ENCODE measurements around the gene ACSS3. TPM values are rescaled to one million over a fixed set of nuclear protein-coding genes. Genes with fewer than 3 reads are reported as not detected.
"Not testable (repeated sequence)": the region's sequence is repeated elsewhere in the genome, so short reads cannot be mapped to it uniquely, and the experiment has no call there.

The ACSS3 gene
- 1 to 10 TPM in 2 of 3 donors, under 1 TPM in 1; 0.69 to 6.4 (median 1.9) TPM for total RNA-seq
- long read RNA-seq, donor 1, full-length matches to known transcripts, result 1 of 2 reads
- long read RNA-seq, donor 1, partial matches to known transcripts, result 0 of 2 reads
- long read RNA-seq, donor 1, other reads (novel, unspliced or antisense), result 1 of 2 reads
- long read RNA-seq, donor 2, full-length matches to known transcripts, result 2 of 2 reads
- long read RNA-seq, donor 2, partial matches to known transcripts, result 0 of 2 reads
- long read RNA-seq, donor 2, other reads (novel, unspliced or antisense), result 0 of 2 reads

GRCh38 chr12:81077686-81078441 is at the start of gene ACSS3:
Gene ACSS3, plus strand, starts transcription at chr12:81078079. Its CDS starts 42 bp downstream, at chr12:81078121.
- DNase-seq, result peak in 1 of 3 donors; percentile 4

GRCh38 chr12:81034926-81035325 is 43.0 kb upstream of the ACSS3 start:
- Histone ChIP-seq H3K36me3 (ENCODE audit: low read depth) (no peaks in the 10 kb centered on the region), H3K4me1 (ENCODE audit: low read depth) (no peaks in the 10 kb centered on the region), H3K4me3 (no peak overlapping the region), H3K9me3 (no peaks in the 10 kb centered on the region)
- TF ChIP-seq CTCF (IDR thresholded peaks at IDR 0.05), result no peak
- no peak for DNase-seq
- intact Hi-C loops (cut with DNase I, micrococcal nuclease), result no loop called here
- ATAC-seq, result no peak

More at GRCh38 chr12:81077686-81078441, at the start of gene ACSS3:
- intact Hi-C loops (cut with DNase I, micrococcal nuclease), result no loop called here
- H3K4me3 ChIP-seq, result peak within 1 kb of the TSS; percentile 17
- ATAC-seq, result peak; percentile 37
- no peaks in the 10 kb centered on the region for H3K36me3 ChIP-seq (ENCODE audit: low read depth)
- TF ChIP-seq CTCF (IDR thresholded peaks at IDR 0.05), result no peak
- H3K4me1 ChIP-seq (ENCODE audit: low read depth), result no peaks in the 10 kb centered on the region
- H3K9me3 ChIP-seq, result no peaks in the 10 kb centered on the region

GRCh38 chr12:81039231-81039630 is 38.6 kb upstream of the ACSS3 start:
- ATAC-seq (no peak), DNase-seq (no peak)
- no peaks in the 10 kb centered on the region for H3K4me1 ChIP-seq (ENCODE audit: low read depth)
- H3K9me3 ChIP-seq, result no peaks in the 10 kb centered on the region
- H3K4me3 ChIP-seq, result no peak overlapping the region
- no peaks in the 10 kb centered on the region for H3K36me3 ChIP-seq (ENCODE audit: low read depth)
- no peak for TF ChIP-seq CTCF (IDR thresholded peaks at IDR 0.05)
- intact Hi-C loops (cut with DNase I, micrococcal nuclease), result no loop called here

GRCh38 chr12:81043979-81044740 is 33.7 kb upstream of the ACSS3 start:
- Histone ChIP-seq H3K4me3 (no peak overlapping the region), H3K4me1 (ENCODE audit: low read depth) (no peaks in the 10 kb centered on the region), H3K36me3 (ENCODE audit: low read depth) (no peaks in the 10 kb centered on the region), H3K9me3 (no peaks in the 10 kb centered on the region)
- ATAC-seq (no peak), DNase-seq (no peak)
- no peak for TF ChIP-seq CTCF (IDR thresholded peaks at IDR 0.05)
- intact Hi-C loops (cut with DNase I, micrococcal nuclease), result no loop called here

GRCh38 chr12:81064971-81065370 is 12.9 kb upstream of the ACSS3 start:
- H3K36me3 ChIP-seq (ENCODE audit: low read depth); ATAC-seq; H3K4me3 ChIP-seq; DNase-seq; H3K4me1 ChIP-seq (ENCODE audit: low read depth); H3K9me3 ChIP-seq; intact Hi-C loops (cut with DNase I, micrococcal nuclease): not testable (repeated sequence)
